ENCODE data around the gene GMDS. TPM values are rescaled to one million over a fixed set of nuclear protein-coding genes. Genes with fewer than 3 reads are reported as not detected.

Gene GMDS
- total RNA-seq, 1 experiment from 2014 or later = 31.1 TPM

GRCh38 chr6:2197177-2197671, 48.2 kb downstream of the GMDS start:
- H3K4me3 Mint-ChIP-seq (ENCODE audit: unreplicated experiment) = no peak overlapping the region
- no peaks in the 10 kb centered on the region for H3K27me3 Mint-ChIP-seq (ENCODE audit: insufficient read depth, unreplicated experiment)
- Histone ChIP-seq H3K9me3 (no peaks in the 10 kb centered on the region), H3K36me3 (ENCODE audit: control insufficient read depth, insufficient read depth, low read length) (no peaks in the 10 kb centered on the region), H3K27me3 (replicated peaks; ENCODE audit: control insufficient read depth, insufficient read depth, low read length) (no peaks in the 10 kb centered on the region), H3K4me3 (ENCODE audit: low read depth, low read length) (no peak overlapping the region), H3K4me1 (no peaks in the 10 kb centered on the region)
- H3K9me3 Mint-ChIP-seq (ENCODE audit: unreplicated experiment) = no peaks in the 10 kb centered on the region
- ChIA-PET POLR2A (no interaction called here), CTCF (no interaction called here)
- TF ChIP-seq, protein P1, sequence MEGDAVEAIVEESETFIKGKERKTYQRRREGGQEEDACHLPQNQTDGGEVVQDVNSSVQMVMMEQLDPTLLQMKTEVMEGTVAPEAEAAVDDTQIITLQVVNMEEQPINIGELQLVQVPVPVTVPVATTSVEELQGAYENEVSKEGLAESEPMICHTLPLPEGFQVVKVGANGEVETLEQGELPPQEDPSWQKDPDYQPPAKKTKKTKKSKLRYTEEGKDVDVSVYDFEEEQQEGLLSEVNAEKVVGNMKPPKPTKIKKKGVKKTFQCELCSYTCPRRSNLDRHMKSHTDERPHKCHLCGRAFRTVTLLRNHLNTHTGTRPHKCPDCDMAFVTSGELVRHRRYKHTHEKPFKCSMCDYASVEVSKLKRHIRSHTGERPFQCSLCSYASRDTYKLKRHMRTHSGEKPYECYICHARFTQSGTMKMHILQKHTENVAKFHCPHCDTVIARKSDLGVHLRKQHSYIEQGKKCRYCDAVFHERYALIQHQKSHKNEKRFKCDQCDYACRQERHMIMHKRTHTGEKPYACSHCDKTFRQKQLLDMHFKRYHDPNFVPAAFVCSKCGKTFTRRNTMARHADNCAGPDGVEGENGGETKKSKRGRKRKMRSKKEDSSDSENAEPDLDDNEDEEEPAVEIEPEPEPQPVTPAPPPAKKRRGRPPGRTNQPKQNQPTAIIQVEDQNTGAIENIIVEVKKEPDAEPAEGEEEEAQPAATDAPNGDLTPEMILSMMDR (IDR thresholded peaks at IDR 0.05; ENCODE audit: insufficient read depth in 1 of 2, low read depth in 1 of 2, low read length in 1 of 2, severe bottlenecking in 1 of 2, unreplicated experiment in 1 of 2) = no peak
- no peaks in the 10 kb centered on the region for H3K36me3 Mint-ChIP-seq (ENCODE audit: insufficient read depth, unreplicated experiment)
- no peak overlapping the region for H3K27ac Mint-ChIP-seq (ENCODE audit: unreplicated experiment)
- H3K4me1 Mint-ChIP-seq (ENCODE audit: low read depth, unreplicated experiment) = no peaks in the 10 kb centered on the region
- DNase-seq = no peak
- intact Hi-C loops (cut with micrococcal nuclease; ENCODE audit: unreplicated experiment) = loop anchor here (10.0 kb wide), 1 partner anchor 92 kb away; no protein-coding TSS in a partner anchor
- BruUV-seq (replicated peaks) = no TSS peak

GRCh38 chr6:2196079-2196679, 49.2 kb downstream of the GMDS start:
- BruUV-seq (replicated peaks) = no TSS peak
- Mint-ChIP-seq H3K4me3 (ENCODE audit: unreplicated experiment) (no peak overlapping the region), H3K4me1 (ENCODE audit: low read depth, unreplicated experiment) (no peaks in the 10 kb centered on the region), H3K9me3 (ENCODE audit: unreplicated experiment) (no peaks in the 10 kb centered on the region), H3K36me3 (ENCODE audit: insufficient read depth, unreplicated experiment) (no peaks in the 10 kb centered on the region), H3K27me3 (ENCODE audit: insufficient read depth, unreplicated experiment) (no peaks in the 10 kb centered on the region), H3K27ac (ENCODE audit: unreplicated experiment) (no peak overlapping the region)
- TF ChIP-seq, protein P1 (IDR thresholded peaks at IDR 0.05; ENCODE audit: insufficient read depth in 1 of 2, low read depth in 1 of 2, low read length in 1 of 2, severe bottlenecking in 1 of 2, unreplicated experiment in 1 of 2) = peak; percentile 66 to 71
- DNase-seq = peak in 1 of 2 experiments; percentile 42
- intact Hi-C loops (cut with micrococcal nuclease; ENCODE audit: unreplicated experiment) = loop anchor here (1.0 to 10.0 kb wide), 2 partner anchors 91 to 600 kb away; no protein-coding TSS in a partner anchor
- ChIA-PET POLR2A (no interaction called here), CTCF (no interaction called here)
- Histone ChIP-seq H3K4me1 (no peaks in the 10 kb centered on the region), H3K9me3 (no peaks in the 10 kb centered on the region), H3K27me3 (replicated peaks; ENCODE audit: control insufficient read depth, insufficient read depth, low read length) (no peaks in the 10 kb centered on the region), H3K36me3 (ENCODE audit: control insufficient read depth, insufficient read depth, low read length) (no peaks in the 10 kb centered on the region), H3K4me3 (ENCODE audit: low read depth, low read length) (no peak overlapping the region)

DNA sequence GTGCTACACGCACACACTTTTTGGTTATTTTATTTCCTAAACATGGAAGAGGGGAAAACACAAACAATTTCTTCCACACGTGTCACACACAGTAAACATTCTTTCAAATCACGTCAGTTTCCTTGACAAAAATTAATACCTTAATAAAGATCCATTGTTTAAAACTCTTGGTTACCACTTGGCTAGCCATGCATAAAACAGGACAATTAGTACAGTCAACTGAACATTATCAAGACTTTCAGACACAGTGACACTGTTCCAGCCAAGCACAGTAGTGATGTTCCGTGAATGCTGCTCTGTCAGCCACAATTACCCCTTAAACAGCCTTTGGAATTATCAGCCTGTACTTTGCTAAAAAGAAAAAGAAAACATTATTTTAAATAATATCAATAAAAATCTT, 50.8 kb downstream of the GMDS start:
- H3K4me1 ChIP-seq = no peaks in the 10 kb centered on the region
- no peaks in the 10 kb centered on the region for H3K36me3 ChIP-seq (ENCODE audit: control insufficient read depth, insufficient read depth, low read length)
- intact Hi-C loops (cut with micrococcal nuclease; ENCODE audit: unreplicated experiment) = loop anchor here (10.0 kb wide), 1 partner anchor 90 kb away; no protein-coding TSS in a partner anchor
- Mint-ChIP-seq H3K36me3 (ENCODE audit: insufficient read depth, unreplicated experiment) (no peaks in the 10 kb centered on the region), H3K4me1 (ENCODE audit: low read depth, unreplicated experiment) (no peaks in the 10 kb centered on the region), H3K27ac (ENCODE audit: unreplicated experiment) (no peak overlapping the region), H3K27me3 (ENCODE audit: insufficient read depth, unreplicated experiment) (no peaks in the 10 kb centered on the region), H3K9me3 (ENCODE audit: unreplicated experiment) (no peaks in the 10 kb centered on the region), H3K4me3 (ENCODE audit: unreplicated experiment) (no peak overlapping the region)
- POLR2A ChIA-PET = no interaction called here
- no peaks in the 10 kb centered on the region for H3K9me3 ChIP-seq
- no peak overlapping the region for H3K4me3 ChIP-seq (ENCODE audit: low read depth, low read length)
- DNase-seq = no peak
- CTCF ChIA-PET = no interaction called here
- no peaks in the 10 kb centered on the region for H3K27me3 ChIP-seq (replicated peaks; ENCODE audit: control insufficient read depth, insufficient read depth, low read length)
- BruUV-seq (replicated peaks) = no TSS peak
- TF ChIP-seq, protein P1 (IDR thresholded peaks at IDR 0.05; ENCODE audit: insufficient read depth in 1 of 2, low read depth in 1 of 2, low read length in 1 of 2, severe bottlenecking in 1 of 2, unreplicated experiment in 1 of 2) = no peak

Data from Caco-2 (cell line).